Muscle layer of duodenum (tissue), 2 donors: ENCODE data around the gene MSANTD2.

Source experiments
- H3K27ac ChIP-seq: one replicate; pipeline ENCODE4 v1.7.0; 2013; ENCODE audit warnings: mild to moderate bottlenecking, low read length
- H3K27me3 ChIP-seq: one replicate; pipeline ENCODE4 v1.7.0; 2013; ENCODE audit warnings: low read depth, mild to moderate bottlenecking, control low read depth, low read length
- H3K36me3 ChIP-seq, 2 donors: one replicate each; pipeline ENCODE4 v1.7.0; 2013; ENCODE audit warnings: low read length in 2 of 2, control low read depth in 1 of 2, mild to moderate bottlenecking in 1 of 2; ENCODE audit not compliant: insufficient read depth in 2 of 2, control insufficient read depth in 1 of 2
- H3K4me1 ChIP-seq, 2 donors: one replicate each; pipeline ENCODE4 v1.7.0; 2013; ENCODE audit warnings: low read length in 2 of 2, mild to moderate bottlenecking in 2 of 2, control low read depth in 1 of 2, moderate library complexity in 1 of 2; ENCODE audit not compliant: insufficient read depth in 2 of 2, control insufficient read depth in 1 of 2
- H3K4me3 ChIP-seq, 2 donors: one replicate each; pipeline ENCODE4 v1.7.0; 2013; ENCODE audit warnings: low read length in 2 of 2, low read depth in 1 of 2, mild to moderate bottlenecking in 1 of 2
- H3K9me3 ChIP-seq, 2 donors: one replicate each; pipeline ENCODE4 v1.7.0; 2013; ENCODE audit warnings: low read length in 2 of 2, control low read depth in 1 of 2, mild to moderate bottlenecking in 1 of 2; ENCODE audit not compliant: control insufficient read depth in 1 of 2
- donor health status: healthy.

MSANTD2 gene

DNA sequence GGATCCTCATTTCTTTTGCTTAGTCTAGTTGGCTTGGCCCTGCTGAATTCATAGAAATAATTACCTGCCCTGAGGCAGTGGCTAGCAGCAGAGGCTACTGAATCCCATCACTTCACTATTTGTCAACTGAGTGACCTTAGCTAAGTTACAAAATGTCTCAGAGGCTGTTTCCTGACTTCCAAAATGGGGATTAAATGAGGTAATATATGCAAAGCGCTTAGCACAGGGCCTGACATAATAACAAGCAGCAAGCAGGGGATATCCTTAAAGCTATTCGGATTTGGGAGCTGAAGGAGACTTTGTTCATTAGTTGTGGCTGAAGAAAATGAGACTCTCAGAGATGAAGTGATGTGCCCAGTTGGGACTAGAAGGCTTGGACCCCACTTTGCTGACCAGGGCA is 57.7 kb downstream of the MSANTD2 start:
- Histone ChIP-seq H3K27me3 (peaks cover 33% of the 10 kb centered on the region), H3K4me1 (peaks cover 0 to 31% of the 10 kb centered on the region in 2 donors), H3K9me3 (no peaks in the 10 kb centered on the region), H3K4me3 (no peak overlapping the region), H3K36me3 (no peaks in the 10 kb centered on the region), H3K27ac (no peak overlapping the region)

DNA sequence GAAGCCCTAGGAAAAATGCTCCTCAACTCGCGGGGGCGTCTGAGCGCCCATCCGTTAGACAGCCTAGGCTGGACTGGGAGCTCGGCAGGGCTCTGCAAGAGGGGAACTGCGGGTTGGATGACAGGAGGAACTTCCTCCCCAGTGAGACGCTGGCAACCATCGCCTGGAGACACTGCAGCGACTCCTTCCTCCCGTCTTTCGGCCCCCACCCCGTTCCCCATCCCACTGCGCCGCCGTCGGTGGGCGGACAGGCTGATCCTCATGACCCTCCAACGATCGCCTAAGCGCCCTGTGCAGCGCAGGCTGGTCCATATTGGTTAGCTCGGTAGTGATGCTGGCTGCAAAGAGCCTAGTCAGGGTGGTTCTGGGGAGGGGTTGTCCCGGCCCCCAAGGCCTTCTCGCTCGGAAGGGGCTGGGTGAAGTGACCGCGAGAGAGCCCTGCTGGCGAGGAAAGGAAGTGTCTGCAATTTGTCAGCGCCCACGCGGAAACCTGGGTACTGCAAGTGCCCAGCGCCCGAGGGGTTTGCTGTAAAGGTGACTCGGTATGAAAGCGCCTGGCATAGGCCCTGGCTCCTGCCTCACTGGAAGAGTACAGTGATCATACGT is 59.8 kb downstream of the MSANTD2 start:
- H3K4me3 ChIP-seq, result peak overlapping the region; percentile 57 to 68
- peaks cover 23% of the 10 kb centered on the region for H3K27me3 ChIP-seq
- H3K27ac ChIP-seq, result no peak overlapping the region
- no peaks in the 10 kb centered on the region for H3K36me3 ChIP-seq
- peaks cover 0 to 13% of the 10 kb centered on the region in 2 donors for H3K4me1 ChIP-seq
- H3K9me3 ChIP-seq, result no peaks in the 10 kb centered on the region

DNA sequence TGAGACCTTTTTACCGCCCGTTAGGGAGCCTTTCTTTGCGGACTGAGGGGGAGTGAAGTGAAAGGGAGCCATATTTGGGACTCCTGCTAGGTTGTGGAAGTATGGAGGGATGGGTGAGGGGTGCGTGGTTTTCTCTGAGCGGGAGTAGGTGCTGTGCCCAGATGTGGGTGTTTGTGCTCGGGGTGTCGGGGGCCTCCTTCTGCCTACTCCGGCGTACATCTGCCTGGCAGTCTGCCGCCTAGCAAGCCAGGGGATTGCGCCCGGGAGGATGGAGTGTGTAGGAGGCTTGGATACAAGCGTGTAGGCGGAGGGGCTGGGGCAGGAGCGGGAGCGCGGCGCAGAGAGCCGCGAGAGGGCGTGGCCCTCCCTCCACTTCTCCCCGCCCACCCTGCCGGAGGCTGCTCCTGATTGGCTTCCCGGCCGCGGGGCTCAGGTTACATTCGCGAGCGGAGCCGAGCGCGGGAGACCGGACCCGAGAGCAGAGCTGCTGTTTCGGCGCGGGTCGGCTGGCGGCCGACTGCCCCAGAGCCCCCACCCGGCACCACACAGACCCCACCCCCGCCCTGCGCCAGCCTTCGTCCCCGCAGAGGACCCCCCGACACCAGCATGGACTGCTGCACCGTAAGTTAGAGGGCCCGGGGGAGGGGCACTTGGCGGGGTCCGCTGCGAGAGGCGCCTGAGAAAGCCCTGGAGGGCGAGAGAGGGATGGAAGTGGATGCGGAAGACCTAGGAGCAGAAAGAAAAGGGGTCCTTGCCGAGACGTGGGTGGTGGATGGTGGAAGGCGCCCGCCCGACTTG is 60.5 kb downstream of the MSANTD2 start, which contains the start of gene NRGN:
NRGN (plus strand) TSS at position 464 of the 798 bp plus-strand sequence; CDS start at position 607, 143 bp downstream.
- no peaks in the 10 kb centered on the region for H3K36me3 ChIP-seq
- H3K27ac ChIP-seq, result no peak within 1 kb of the TSS
- H3K4me3 ChIP-seq, result peak within 1 kb of the TSS; percentile 57 to 68
- H3K27me3 ChIP-seq, result peaks cover 18% of the 10 kb centered on the region
- no peaks in the 10 kb centered on the region for H3K9me3 ChIP-seq
- H3K4me1 ChIP-seq, result peaks cover 0 to 11% of the 10 kb centered on the region in 2 donors

DNA sequence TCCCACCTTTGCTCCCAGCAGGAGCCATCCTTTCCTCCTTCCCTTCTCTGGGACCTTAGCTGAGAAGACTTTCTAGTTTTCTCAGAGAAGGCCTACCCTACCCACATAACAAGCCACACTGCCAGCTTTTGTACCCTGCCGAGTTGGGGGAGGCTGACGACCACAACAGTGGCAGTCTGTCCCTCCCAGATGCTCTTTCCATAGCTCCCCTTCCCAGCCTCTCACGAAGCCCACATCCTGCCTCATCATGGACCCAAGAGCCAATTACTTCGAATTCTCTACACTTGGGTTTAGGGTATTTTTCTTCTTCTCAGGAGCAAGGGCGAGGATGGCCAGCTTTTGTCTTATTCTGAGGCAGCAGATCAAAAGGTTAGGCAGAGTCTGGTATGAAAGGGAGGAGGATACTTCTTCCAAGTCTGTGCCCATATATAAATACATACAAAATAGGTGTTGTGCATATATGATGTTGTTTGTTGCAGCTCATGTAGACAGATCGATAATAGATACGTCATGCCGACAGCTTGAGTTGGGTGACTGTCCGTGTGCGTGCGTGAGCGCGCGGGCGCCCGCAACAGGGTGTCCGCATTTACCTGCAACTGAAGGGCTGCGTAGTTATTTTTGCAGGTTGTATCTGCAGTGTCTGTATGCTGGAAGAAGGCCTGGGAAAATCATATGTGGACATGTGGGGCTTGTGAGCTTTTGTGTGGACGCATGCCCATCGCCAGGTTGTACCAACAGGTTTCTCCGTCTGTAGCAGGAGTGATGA is 61.3 kb downstream of the MSANTD2 start:
- Histone ChIP-seq H3K9me3 (no peaks in the 10 kb centered on the region), H3K4me3 (peak overlapping the region; percentile 54 to 68), H3K27ac (no peak overlapping the region), H3K4me1 (peaks cover 0 to 11% of the 10 kb centered on the region in 2 donors), H3K27me3 (peaks cover 18% of the 10 kb centered on the region), H3K36me3 (no peaks in the 10 kb centered on the region)

DNA sequence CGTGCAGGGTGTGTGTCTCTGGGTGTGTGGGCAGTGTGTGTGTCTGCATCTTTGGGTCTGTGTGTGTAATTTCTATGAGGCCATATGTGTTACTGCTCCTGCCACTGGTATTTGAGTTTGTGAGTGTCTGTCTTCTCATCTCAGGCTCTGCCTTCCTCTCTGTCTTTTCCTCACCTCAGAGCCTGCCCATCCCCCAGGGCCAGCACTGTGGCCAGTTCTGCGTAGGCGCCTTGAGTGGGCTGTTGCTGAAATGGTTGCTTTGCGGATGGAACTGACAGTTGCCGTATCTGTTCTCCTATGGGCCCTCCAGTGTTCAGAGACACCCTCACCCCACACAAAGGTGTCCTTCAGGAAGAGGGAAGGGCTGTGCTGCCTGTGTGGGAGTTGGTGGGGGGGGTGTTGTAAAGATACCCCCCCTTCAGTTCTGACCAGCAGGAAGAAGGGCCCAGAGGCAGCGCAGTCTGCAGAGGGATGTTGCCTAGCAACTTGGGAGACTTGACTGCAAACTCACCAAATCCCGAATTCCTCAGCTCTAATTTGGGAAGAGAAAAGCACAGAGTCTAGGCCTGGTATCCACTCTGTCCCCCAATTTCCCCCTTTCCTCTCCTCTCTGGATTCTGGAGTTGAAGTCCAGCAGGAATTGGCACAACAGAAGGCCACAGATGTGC is 62.4 kb downstream of the MSANTD2 start:
- Histone ChIP-seq H3K4me1 (peaks cover 0 to 11% of the 10 kb centered on the region in 2 donors), H3K27me3 (peaks cover 18% of the 10 kb centered on the region), H3K36me3 (no peaks in the 10 kb centered on the region), H3K27ac (no peak overlapping the region), H3K9me3 (no peaks in the 10 kb centered on the region), H3K4me3 (no peak overlapping the region)

DNA sequence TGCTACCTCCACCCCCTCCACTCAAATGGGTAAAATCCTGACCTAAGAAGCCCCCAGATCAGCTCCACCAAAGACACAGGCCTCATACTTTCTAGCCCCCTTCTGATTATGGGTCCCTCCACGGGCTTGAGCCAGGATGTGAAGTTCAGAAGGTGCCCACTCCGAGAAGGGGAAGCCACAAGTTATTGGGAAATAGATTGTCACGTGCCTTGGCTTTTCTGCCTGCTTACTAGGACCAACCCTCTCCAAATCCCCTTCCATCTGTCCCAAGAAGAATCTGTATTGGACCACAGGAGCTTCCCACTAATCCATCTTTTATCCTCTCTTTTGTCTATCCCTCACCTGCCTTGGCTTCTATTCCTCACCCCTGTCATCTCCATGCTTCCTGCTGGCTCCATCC is 63.5 kb downstream of the MSANTD2 start:
- Histone ChIP-seq H3K9me3 (no peaks in the 10 kb centered on the region), H3K4me3 (no peak overlapping the region), H3K4me1 (peaks cover 0 to 11% of the 10 kb centered on the region in 2 donors), H3K36me3 (no peaks in the 10 kb centered on the region), H3K27me3 (peaks cover 13% of the 10 kb centered on the region), H3K27ac (no peak overlapping the region)

DNA sequence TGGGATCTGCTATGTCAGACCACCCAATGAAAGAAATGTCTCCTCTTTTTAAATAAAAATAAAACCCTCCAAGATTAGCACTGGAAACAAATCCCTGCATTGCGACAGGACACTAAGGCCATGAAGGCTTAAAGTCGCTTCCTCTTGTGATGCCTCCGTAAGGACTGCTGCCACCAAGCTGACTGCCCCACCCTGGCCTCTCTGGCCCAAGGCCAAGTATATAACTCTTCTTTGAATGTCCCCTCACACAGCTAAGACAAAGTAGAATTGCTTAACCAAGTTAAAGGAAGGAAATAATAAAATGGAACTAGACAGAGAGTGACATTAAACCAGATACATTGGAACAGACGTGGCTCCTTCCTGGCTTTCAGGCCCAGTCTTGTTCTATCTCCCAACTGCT is 68.0 kb downstream of the MSANTD2 start:
- Histone ChIP-seq H3K4me3 (no peak overlapping the region), H3K36me3 (no peaks in the 10 kb centered on the region), H3K4me1 (no peaks in the 10 kb centered on the region), H3K9me3 (no peaks in the 10 kb centered on the region), H3K27ac (no peak overlapping the region), H3K27me3 (no peaks in the 10 kb centered on the region)

DNA sequence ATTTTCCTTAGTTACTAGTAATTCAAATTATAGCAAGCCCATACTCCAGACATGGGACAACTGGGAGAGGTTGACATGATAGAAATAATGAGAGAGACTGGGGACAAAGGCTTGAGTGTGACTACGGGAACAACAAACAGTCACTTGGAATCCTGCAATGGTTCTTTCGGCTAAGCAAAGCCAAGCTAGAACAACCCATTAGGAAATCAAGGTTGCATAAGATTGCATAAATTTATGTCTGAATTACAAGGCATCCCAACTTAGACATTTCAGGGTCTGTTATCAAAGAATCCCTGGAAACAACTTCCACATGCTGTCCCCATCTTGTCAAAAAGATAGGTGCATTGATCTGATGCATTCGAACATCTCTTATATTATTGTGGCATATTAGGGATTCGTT is 70.6 kb downstream of the MSANTD2 start:
- Histone ChIP-seq H3K4me3 (no peak overlapping the region), H3K36me3 (no peaks in the 10 kb centered on the region), H3K4me1 (peaks cover 0 to 7% of the 10 kb centered on the region in 2 donors), H3K27me3 (no peaks in the 10 kb centered on the region), H3K27ac (no peak overlapping the region), H3K9me3 (no peaks in the 10 kb centered on the region)

DNA sequence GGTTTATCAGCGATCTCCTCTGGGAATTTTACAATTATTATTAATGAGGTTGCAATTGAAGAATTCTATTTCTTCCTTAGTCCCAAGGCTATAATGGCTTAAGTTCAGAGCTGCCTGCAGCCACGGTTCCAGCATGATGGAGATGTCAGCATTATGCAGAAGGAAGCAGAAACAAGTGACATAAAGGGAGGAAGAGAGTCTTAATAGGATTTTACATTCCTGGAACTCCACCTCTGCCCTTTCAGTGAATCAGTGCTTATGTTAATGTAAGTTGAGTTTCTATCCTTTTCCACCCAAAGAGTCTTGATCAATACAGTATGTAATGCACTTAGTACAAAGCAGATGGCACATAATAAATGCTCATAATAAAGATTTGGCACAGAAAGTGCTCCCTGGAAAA is 72.1 kb downstream of the MSANTD2 start:
- Histone ChIP-seq H3K36me3 (no peaks in the 10 kb centered on the region), H3K9me3 (no peaks in the 10 kb centered on the region), H3K27ac (no peak overlapping the region), H3K4me1 (peaks cover 0 to 7% of the 10 kb centered on the region in 2 donors), H3K4me3 (no peak overlapping the region), H3K27me3 (no peaks in the 10 kb centered on the region)

DNA sequence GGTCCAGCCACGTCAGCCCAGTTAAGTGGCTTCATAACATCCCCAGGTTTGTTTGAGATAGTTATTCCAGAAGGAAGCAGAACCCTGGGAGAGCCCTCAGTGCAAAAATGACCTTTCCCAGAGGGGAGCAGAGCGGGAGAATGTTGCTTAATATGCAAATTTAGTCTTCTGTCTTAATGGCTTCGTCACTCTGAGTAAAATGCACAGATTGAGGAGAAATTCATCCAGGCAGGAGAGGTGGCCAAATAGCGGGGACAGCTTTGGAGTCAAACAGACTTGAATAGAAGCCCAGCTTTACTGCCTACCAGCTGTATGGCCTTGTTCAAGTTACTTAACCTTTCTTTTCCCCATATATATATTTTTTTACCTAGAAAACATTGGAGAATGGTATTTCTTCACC is 72.7 kb downstream of the MSANTD2 start:
- Histone ChIP-seq H3K27ac (no peak overlapping the region), H3K36me3 (no peaks in the 10 kb centered on the region), H3K27me3 (no peaks in the 10 kb centered on the region), H3K4me1 (peaks cover 0 to 7% of the 10 kb centered on the region in 2 donors), H3K9me3 (no peaks in the 10 kb centered on the region), H3K4me3 (no peak overlapping the region)

DNA sequence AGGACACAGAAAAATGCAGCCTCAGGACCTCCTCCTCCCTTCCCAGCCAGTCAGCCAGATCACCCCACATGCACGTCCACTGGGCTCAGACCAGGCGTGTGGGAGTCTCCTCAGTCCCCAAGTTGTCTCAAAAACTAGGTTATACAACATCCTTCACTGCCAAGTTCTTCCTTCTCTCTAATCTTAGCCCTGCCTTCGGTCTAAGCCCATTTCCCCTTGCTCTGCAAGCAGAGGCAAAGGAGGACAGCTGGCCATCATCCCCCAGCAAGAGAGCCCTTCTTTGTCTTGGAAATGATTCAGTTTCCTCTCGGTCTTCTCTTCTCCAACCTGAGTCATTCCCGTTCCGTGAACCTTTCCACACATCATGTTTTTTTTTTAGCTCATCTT is 74.5 kb downstream of the MSANTD2 start:
- no peaks in the 10 kb centered on the region for H3K36me3 ChIP-seq
- H3K4me1 ChIP-seq, result peaks cover 0 to 7% of the 10 kb centered on the region in 2 donors
- no peak overlapping the region for H3K4me3 ChIP-seq
- H3K9me3 ChIP-seq, result no peaks in the 10 kb centered on the region
- H3K27ac ChIP-seq, result no peak overlapping the region
- H3K27me3 ChIP-seq, result no peaks in the 10 kb centered on the region
